Measurements from ENCODE around the gene RANBP9.
A peak's percentile ranks its signal among the peaks of the same experiment; 100 is the strongest.

RANBP9 gene

GRCh38 chr6:13574571-13575376 is 136.9 kb downstream of the RANBP9 start, which contains the start of gene SIRT5 (continued):
- TF ChIP-seq ZNF518A (tag by site-specific recombination; conservative IDR thresholded peaks at IDR 0.05; ENCODE audit: low read depth) (no peak; the same call in 1 of the 2 replicates), GLI2 (tag by site-specific recombination; IDR thresholded peaks at IDR 0.05; ENCODE audit: borderline replicate concordance, low read depth) (no peak), ZNF132 (tag by site-specific recombination; IDR thresholded peaks at IDR 0.05; ENCODE audit: borderline replicate concordance) (no peak), ZNF624 (tag by site-specific recombination; IDR thresholded peaks at IDR 0.05) (no peak), ZNF501 (tag by site-specific recombination; IDR thresholded peaks at IDR 0.05) (peak; percentile 96), ZBTB48 (tag by site-specific recombination; IDR thresholded peaks at IDR 0.05) (peak; percentile 77), ZNF580 (tag by site-specific recombination; IDR thresholded peaks at IDR 0.05) (peak; percentile 91), ZNF16 (tag by site-specific recombination; IDR thresholded peaks at IDR 0.05; ENCODE audit: low read depth) (no peak), ZNF76 (tag by site-specific recombination; IDR thresholded peaks at IDR 0.05; ENCODE audit: borderline replicate concordance, low read depth) (peak; percentile 70), ZNF24 (tag by site-specific recombination; IDR thresholded peaks at IDR 0.05) (peak; percentile 35; the same call in 1 of the 2 replicates), ZNF292 (tag by site-specific recombination; IDR thresholded peaks at IDR 0.05; ENCODE audit: borderline replicate concordance, low read depth) (no peak), ZNF148 (tag by site-specific recombination; IDR thresholded peaks at IDR 0.05; ENCODE audit: borderline replicate concordance) (no peak), ZNF654 (tag by site-specific recombination; IDR thresholded peaks at IDR 0.05; ENCODE audit: low read depth) (no peak; the same call in 1 of the 2 replicates), ZXDB (tag by site-specific recombination; IDR thresholded peaks at IDR 0.05) (peak; percentile 77), ZNF350 (tag by site-specific recombination; IDR thresholded peaks at IDR 0.05) (no peak), ZNF530 (tag by site-specific recombination; IDR thresholded peaks at IDR 0.05; ENCODE audit: low read depth) (no peak), ZNF473 (tag by site-specific recombination; IDR thresholded peaks at IDR 0.05) (no peak), OSR2 (tag by site-specific recombination; IDR thresholded peaks at IDR 0.05) (peak; percentile 46; the same call in 1 of the 2 replicates), ZNF776 (tag by site-specific recombination; IDR thresholded peaks at IDR 0.05; ENCODE audit: borderline replicate concordance) (no peak), GLI4 (tag by site-specific recombination; IDR thresholded peaks at IDR 0.05) (0 out of 2 replicates have a peak, but pooled peaks have one; percentile 31), ZNF626 (tag by site-specific recombination; IDR thresholded peaks at IDR 0.05) (no peak), ZIC2 (tag by site-specific recombination; IDR thresholded peaks at IDR 0.05) (peak; percentile 79), ZNF362 (tag by site-specific recombination; IDR thresholded peaks at IDR 0.05) (no peak), ZNF747 (tag by site-specific recombination; IDR thresholded peaks at IDR 0.05) (no peak), KLF9 (tag by site-specific recombination; IDR thresholded peaks at IDR 0.05; ENCODE audit: low read depth) (peak; percentile 86), ZNF211 (tag by site-specific recombination; IDR thresholded peaks at IDR 0.05; ENCODE audit: low read depth) (no peak)
- TF ChIP-seq, protein P1, sequence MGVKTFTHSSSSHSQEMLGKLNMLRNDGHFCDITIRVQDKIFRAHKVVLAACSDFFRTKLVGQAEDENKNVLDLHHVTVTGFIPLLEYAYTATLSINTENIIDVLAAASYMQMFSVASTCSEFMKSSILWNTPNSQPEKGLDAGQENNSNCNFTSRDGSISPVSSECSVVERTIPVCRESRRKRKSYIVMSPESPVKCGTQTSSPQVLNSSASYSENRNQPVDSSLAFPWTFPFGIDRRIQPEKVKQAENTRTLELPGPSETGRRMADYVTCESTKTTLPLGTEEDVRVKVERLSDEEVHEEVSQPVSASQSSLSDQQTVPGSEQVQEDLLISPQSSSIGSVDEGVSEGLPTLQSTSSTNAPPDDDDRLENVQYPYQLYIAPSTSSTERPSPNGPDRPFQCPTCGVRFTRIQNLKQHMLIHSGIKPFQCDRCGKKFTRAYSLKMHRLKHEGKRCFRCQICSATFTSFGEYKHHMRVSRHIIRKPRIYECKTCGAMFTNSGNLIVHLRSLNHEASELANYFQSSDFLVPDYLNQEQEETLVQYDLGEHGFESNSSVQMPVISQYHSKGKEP (tag by site-specific recombination; IDR thresholded peaks at IDR 0.05) = no peak
- TF ChIP-seq, protein P2, sequence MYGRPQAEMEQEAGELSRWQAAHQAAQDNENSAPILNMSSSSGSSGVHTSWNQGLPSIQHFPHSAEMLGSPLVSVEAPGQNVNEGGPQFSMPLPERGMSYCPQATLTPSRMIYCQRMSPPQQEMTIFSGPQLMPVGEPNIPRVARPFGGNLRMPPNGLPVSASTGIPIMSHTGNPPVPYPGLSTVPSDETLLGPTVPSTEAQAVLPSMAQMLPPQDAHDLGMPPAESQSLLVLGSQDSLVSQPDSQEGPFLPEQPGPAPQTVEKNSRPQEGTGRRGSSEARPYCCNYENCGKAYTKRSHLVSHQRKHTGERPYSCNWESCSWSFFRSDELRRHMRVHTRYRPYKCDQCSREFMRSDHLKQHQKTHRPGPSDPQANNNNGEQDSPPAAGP (tag by site-specific recombination; IDR thresholded peaks at IDR 0.05) = peak; percentile 84
